ENCODE data around the gene SNX33. TPM values are rescaled to one million over a fixed set of nuclear protein-coding genes. Genes with fewer than 3 reads are reported as not detected.

The SNX33 gene
- total and polyA plus RNA-seq, 2 experiments from 2014 or later: 6.2 to 21.2 TPM

DNA sequence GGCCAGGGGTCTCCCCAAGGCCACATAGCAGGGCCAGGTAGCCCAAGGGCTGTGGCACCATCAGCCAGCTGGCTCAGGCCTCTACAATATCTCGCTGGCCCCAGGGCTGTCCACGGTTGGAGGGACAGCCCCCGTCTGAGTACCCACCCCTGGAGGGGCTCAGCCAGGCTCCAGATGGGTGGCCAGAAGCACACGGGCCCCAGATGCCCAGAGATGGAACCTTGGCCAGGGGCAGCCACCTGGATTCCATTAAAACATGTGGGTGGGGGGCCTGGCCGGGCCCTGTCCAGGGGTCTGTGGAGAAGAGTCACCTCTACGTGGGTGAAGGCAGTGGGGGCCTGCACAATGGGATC, 56.5 kb downstream of the SNX33 start:
- DNase-seq (ENCODE audit: low spot score): no peak
- no peaks in the 10 kb centered on the region for H3F3A ChIP-seq (replicated peaks; ENCODE audit: low read depth)
- no peaks in the 10 kb centered on the region for H3K27me3 ChIP-seq (ENCODE audit: insufficient read depth)
- no peaks in the 10 kb centered on the region for H3K36me3 Mint-ChIP-seq (ENCODE audit: low read depth)
- H3K4me3 Mint-ChIP-seq: no peak overlapping the region
- H3K27ac ChIP-seq (ENCODE audit: low read depth): no peak overlapping the region
- no peak overlapping the region for H2AFZ ChIP-seq
- H3K36me3 ChIP-seq (ENCODE audit: insufficient read depth): no peaks in the 10 kb centered on the region
- H4K20me1 ChIP-seq (replicated peaks; ENCODE audit: insufficient read depth): no peaks in the 10 kb centered on the region
- TF ChIP-seq, protein P1, sequence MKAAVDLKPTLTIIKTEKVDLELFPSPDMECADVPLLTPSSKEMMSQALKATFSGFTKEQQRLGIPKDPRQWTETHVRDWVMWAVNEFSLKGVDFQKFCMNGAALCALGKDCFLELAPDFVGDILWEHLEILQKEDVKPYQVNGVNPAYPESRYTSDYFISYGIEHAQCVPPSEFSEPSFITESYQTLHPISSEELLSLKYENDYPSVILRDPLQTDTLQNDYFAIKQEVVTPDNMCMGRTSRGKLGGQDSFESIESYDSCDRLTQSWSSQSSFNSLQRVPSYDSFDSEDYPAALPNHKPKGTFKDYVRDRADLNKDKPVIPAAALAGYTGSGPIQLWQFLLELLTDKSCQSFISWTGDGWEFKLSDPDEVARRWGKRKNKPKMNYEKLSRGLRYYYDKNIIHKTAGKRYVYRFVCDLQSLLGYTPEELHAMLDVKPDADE (IDR thresholded peaks at IDR 0.05): no peak
- TF ChIP-seq REST (IDR thresholded peaks at IDR 0.05; ENCODE audit: unreplicated experiment) (no peak), EZH2phosphoT487 (IDR thresholded peaks at IDR 0.05; ENCODE audit: unreplicated experiment) (no peak), CTCF (conservative IDR thresholded peaks at IDR 0.05; ENCODE audit: low read depth in 2 of 2) (no peak), ZNF331 (CRISPR knock-in tag; IDR thresholded peaks at IDR 0.05; ENCODE audit: low read depth) (no peak), CREB1 (CRISPR knock-in tag; IDR thresholded peaks at IDR 0.05; ENCODE audit: low read depth) (no peak), JUNB (IDR thresholded peaks at IDR 0.05; ENCODE audit: unreplicated experiment) (no peak), ZNF114 (CRISPR knock-in tag; IDR thresholded peaks at IDR 0.05) (no peak), ZNF462 (CRISPR knock-in tag; IDR thresholded peaks at IDR 0.05) (no peak), EZH2 (IDR thresholded peaks at IDR 0.05; ENCODE audit: low read depth, unreplicated experiment) (no peak), POLR2AphosphoS5 (IDR thresholded peaks at IDR 0.05; ENCODE audit: low read depth) (no peak), NANOG (IDR thresholded peaks at IDR 0.05; ENCODE audit: borderline replicate concordance) (no peak), STAT1 (IDR thresholded peaks at IDR 0.05; ENCODE audit: unreplicated experiment) (no peak)
- H3K4me2 ChIP-seq: no peak overlapping the region
- no peaks in the 10 kb centered on the region for H3K9me2 ChIP-seq (ENCODE audit: insufficient read depth)
- peaks cover 19% of the 10 kb centered on the region for H3K4me1 Mint-ChIP-seq
- H3K27ac Mint-ChIP-seq: no peak overlapping the region
- no peaks in the 10 kb centered on the region for H3K4me1 ChIP-seq (ENCODE audit: insufficient read depth)
- no peak overlapping the region for H3K4me3 ChIP-seq
- no peaks in the 10 kb centered on the region for H3K9me3 Mint-ChIP-seq
- no peak for ATAC-seq
- H3K79me2 ChIP-seq (replicated peaks; ENCODE audit: insufficient read depth): no peaks in the 10 kb centered on the region
- H3K27me3 Mint-ChIP-seq (ENCODE audit: insufficient read depth, low read depth, poor library complexity): peaks cover 8% of the 10 kb centered on the region
